Measurements from ENCODE around the gene TMEM63A.
"Not testable (repeated sequence)": the region's sequence is repeated elsewhere in the genome, so short reads cannot be mapped to it uniquely, and the experiment has no call there.

TMEM63A gene

DNA sequence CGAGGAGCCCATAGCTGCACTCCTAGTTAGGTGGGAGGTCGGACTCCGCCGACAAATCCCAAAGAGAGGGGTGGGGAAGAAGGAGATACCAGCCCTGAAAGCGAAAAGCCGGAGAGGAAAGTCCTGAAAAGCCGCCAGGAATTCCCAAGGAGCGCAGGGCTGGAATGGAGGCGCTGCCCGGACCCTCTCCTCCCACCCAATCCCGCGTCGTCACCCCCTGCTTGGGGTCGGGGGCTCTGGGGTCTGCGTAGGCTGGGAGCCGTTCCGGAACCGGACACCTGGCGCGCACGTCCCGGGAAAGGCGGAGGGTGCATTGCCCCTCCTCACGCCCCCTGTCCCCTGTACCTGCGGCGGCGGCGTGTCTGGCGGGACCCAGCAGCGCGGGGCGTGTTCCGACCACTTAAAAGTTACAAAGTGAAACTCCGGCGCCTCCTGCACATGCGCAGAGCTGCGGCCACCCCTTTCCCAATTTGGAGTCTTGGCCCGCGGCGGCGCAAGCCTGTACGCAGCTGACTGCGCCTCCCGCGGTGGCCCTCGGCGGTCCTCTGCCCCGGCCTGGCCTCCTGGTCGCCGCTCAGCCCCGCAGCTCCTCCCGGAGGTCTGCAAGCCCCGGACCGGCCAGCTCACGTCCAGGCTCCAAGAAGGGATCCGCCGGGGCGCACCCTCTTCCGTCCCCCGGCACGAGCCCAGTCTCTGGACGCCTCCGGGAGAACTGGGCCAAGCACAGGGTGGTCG lies at the start of gene TMEM63A:
Gene TMEM63A (minus strand): TSS at position 422 of the 735 bp plus-strand sequence. CDS start 4,800 bp downstream, outside the sequence.
- DNase-seq: peak; percentile 92

DNA sequence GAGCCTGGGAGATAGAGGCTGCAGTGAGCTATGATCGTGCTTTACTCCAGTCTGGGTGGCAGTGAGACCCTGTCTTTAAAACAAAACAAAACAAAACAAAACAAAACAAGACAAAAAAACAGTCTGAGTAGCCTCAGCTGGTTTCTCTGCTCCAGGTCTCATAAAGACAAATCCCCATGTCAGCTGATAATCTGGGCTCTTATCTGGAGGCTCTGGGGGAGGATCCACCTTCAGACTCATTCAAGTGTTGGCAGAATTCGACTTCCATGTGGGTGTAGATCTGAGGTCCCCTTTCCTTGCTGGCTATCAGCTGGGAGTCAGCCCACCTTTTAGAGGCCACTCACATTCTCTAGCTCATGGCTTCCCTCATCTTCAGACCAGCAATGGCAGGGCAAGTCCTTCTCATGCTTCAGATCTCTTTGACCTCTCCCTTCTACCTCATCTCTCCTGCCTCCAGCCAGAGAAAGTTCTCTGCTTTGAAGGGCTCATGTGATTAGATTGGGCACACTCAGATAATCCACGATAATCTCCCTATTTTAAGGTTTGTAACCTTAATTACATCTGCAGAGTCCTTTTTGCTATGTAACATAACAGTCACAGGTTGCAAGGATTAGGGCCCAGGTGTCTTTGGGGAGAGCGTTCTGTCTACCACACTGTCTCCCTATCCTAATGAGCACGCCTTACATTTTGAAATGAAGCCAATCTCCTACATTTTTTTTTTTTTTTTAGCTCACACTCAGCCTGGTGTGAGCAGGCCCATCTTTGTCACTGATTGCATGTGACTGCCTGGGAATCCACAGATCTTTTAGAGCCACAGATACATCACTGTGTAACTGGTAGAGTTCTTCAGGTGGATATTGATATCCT lies 49.3 kb upstream of the TMEM63A start:
- DNase-seq: no peak

DNA sequence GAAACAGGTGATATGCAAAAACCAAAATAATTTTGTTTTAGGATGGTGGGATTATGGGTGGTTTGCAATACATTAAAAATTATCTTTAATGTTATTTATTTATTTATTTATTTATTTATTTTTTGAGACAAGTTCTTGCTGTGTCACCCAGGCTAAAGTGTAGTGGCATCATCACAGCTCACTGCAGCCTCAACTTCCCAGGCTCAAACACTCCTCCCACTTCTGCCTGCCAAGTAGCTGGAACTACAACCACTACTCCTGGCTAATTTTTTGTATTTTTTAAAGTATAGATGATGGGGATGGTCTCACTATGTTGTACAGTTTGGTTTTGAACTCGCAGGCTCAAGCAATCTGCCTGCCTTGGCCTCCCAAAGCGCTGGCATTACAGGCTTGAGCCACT lies 48.4 kb upstream of the TMEM63A start:
- no peak for DNase-seq

GRCh38 chr1:225929462-225929861 lies 47.3 kb upstream of the TMEM63A start:
- DNase-seq: not testable (repeated sequence)

DNA sequence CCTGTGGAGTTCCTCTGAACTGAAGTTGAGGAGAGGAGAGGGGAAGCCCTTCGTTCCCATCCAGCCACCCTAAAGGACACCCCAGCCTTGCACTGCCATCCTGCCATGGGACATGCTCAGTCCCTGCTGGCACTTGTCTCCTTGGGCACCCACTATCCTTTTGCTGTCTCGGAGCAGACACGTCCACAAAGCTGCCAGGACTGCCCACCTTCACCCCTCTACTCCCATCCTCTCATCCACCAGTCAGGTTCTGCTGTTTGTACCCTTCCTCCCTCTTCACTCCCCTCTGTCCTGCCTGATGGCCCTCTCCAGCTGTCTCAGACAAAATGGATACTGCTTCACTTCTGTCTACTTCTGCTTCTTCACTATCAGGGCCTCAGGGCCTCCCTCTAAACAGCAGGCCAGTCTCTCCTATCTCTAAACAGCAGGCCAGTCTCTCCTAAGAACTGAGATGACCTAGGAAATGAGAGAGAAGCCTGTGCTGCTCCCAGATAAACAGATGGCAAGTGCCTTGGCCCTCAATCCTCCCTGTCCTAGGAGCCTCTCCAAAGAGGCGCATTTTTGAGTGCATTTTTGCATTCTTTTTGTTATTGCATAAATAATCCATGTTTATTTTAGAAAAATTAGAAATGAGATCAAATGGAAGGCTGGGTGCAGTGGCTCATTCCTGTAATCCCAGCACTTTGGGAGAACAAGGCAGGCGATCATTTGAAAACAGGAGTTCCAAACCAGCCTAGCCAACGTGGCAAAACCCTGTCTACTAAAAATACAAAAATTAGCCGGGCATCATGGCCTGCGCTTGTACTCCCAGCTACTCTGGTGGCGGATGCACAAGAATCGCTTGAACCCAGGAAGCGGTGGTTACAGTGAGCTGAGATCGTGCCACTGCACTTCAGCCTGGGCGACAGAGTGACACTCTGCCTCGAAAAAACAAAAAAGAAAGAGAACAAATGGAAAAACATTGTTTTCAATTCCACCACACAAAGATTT lies 46.3 kb upstream of the TMEM63A start:
- no peak for DNase-seq

- no peak for DNase-seq
These were observed 44.5 kb upstream of the TMEM63A start for GRCh38 chr1:225926551-225927113.

- peak; percentile 93 for DNase-seq
These were observed 41.7 kb upstream of the TMEM63A start, which contains the start of gene PYCR2 for GRCh38 chr1:225923692-225924555. Gene PYCR2, minus strand, starts transcription at chr1:225924250. Its CDS starts 140 bp downstream, at chr1:225924110.

DNA sequence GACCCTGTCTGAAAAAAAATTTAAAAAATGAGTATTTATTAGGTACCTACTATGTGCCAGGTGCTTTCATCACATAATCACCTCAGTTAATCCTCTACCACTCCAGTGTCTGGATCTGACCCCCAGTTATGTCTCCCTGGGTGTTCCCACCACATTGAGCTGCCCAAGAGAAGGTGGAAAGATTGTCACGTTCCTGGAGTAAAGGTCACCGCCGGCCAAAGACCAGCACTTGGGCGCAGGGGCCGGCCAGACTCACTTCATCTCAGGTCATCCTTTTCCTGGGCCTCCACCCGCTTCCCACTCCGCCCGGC lies 41.2 kb upstream of the TMEM63A start:
- no peak for DNase-seq

DNA sequence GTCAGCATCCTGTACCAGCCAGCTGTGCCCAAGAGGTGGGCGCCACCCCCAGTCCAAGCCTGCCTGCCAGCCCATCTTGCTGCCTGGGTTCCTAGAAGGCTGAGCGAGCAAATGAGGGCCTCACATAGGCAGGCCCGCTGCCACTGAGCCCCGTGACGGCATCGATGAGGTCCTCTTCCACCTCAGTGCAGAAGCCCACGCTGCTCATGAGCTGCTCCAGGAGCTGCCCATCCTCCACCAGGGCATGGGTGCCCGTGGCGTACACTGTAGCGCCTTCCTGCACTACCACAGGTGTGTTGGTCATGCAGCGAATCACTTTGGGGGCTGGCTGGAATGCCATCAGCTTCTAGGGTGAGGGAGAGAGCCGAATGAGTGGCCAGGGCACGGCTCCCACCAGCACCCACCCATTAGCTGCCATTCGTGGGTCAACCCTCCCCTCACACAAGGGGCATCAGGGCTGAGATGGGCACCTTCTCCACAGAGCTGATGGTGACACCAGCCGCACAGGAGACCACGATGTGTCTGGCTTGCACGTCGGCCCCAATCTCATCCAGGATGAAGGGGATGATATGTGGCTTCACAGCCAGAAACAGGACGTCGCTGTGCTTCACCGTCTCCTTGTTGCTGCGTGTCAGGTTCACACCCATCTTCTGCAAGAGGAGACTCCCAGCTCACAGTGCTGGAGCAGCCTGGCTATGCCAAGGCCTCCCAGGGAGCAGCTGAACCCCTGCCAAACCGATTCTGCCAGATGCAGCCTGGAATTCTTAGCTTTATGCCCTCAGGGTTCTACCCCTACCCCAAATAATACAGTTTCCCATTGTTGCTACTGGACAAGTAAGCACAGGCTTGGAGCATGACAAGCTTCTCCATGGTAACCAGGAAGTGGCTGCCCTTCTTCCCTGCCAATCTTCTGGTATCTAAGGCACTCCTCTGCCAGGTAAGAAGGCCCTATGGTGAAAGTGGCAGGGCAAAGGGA lies 39.8 kb upstream of the TMEM63A start:
- DNase-seq: no peak

DNA sequence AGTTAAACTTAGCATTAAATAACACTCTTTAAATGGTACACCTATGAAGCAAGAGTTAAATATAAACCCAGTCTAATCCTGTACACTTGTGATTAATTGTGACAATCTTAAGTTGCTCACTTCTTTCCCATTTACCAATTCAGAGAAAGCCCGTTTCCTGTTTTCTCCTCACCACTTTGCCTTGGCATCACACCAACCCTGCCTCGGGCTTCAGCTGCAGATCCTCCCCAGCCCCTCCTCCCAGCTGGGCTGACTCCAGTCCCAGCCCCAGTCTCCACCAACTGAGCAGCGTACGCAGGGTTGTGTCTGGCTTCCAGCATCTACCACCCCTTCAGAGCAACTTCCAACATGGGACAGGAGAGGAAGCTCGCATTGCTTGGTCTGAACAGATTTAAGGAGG lies 37.7 kb upstream of the TMEM63A start:
- DNase-seq: no peak

- no peak for DNase-seq
These were observed 36.1 kb upstream of the TMEM63A start for GRCh38 chr1:225918280-225918679.

DNA sequence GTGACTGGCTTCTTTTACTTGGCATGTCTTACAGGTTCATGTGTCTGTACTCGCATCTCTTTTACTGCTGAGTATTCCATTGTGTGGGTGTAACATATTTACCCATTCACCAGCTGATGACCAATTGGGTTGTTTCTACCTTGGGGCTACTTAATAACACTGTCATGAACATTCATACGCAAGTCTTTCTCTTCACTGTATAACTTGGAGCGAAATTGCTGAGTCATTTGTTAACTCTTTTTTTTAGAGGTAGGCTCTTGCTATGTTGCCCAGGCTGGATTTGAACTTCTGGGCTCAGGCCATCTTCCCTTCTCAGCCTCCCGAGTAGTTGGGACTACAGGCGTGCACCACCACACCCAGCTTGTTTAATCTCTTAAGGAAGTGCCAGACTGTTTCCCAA lies 35.4 kb upstream of the TMEM63A start:
- no peak for DNase-seq

- DNase-seq: no peak
These were observed 34.9 kb upstream of the TMEM63A start for GRCh38 chr1:225917101-225917500.

DNA sequence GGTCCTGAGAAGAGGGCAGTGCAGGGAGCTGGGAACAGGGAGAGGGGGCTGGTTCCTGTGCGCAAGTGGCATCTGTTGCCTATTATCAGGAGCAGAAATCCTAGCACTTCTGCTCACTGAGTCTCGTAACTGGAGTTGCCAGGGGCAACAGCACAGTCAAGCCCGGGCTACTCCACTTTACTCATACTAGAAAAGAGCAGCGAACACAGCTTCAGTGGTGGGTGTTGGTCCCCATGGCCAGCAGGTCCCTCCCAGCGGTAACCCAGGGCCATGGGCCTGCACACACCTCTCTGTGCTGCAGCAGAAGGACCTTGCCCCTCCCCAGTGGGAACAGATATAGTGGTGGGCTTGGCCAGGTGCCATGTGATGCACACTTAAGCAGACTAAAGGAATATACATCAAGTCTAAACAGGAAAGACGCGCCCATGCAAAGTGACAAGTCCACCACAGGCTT lies 33.4 kb upstream of the TMEM63A start:
- no peak for DNase-seq

- DNase-seq: no peak
These were observed 32.8 kb upstream of the TMEM63A start for GRCh38 chr1:225914947-225915346.

DNA sequence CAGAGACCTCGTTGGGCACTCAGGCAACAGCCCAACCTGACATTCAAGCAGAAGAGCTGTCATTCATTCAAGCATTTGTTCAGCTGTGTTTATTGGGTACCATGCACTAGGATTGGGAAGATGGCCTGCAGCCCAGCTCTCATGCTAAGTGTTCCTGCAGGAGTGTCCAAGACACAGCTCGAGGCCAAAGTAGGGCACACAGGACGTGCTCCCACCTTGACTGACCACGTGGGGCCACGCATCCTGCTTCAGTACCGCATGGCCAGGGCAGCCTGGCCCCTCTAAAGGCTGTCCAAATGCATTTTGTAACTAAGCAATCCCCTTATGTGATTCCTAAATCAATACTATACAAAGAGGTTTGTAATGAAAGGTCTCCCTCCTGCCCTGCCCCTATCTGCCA lies 32.2 kb upstream of the TMEM63A start:
- no peak for DNase-seq

GRCh38 chr1:225911191-225912130 lies 29.3 kb upstream of the TMEM63A start:
- peak; percentile 83 for DNase-seq

- DNase-seq: no peak
These were observed 27.3 kb upstream of the TMEM63A start for GRCh38 chr1:225909477-225909876.

DNA sequence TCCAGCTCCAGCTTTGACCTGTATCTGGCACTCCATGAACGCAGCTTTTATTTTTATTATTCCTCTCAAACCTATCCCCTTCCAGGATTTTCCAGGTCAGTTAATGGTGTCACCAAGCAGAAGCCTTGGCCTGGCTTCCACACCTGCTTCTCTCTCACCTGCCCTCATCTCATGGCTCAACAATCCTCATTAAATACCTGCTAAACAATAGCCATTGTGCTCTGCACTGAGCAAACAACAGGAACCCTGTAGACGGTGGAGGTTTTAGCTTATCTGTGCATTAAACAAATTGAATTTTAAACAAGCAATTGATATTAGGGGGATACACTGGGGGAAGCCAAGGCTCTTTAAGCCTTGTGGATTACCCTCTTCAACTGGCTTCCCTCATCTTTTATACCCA lies 26.6 kb upstream of the TMEM63A start:
- DNase-seq: no peak
